A673 (cell line): ENCODE measurements around the gene RPS21. TPM values are rescaled to one million over a fixed set of nuclear protein-coding genes. Genes with fewer than 3 reads are reported as not detected.

ENCODE experiments used
- BruUV-seq: library from RNA; stranded (reverse); fragments of 400-500 nt; replicated peaks from 2 replicates; lab custom pipeline; 2021; lab: Mats Ljungman, UMichigan
- CTCF ChIA-PET: fragments of 300-600 bp; sonication (Branson Sonifier 250); formaldehyde crosslinking; loops from one replicate; lab custom pipeline; 2022; ENCODE audit warnings: antibody characterized with exemption; lab: Charles Lee
- POLR2A ChIA-PET: fragments of 300-600 bp; sonication (Branson Sonifier 250); formaldehyde crosslinking; loops from one replicate; lab custom pipeline; 2022; ENCODE audit warnings: antibody characterized with exemption; ENCODE audit not compliant: low non-redundant PET; lab: Charles Lee
- DNase-seq: peaks from one replicate; pipeline ENCODE4 v3.0.0-alpha.2; 2015; ENCODE audit warnings: low spot score
- H3K27ac ChIP-seq: fragments of 200-600 bp; sonication (generic); 2 replicates; pipeline ENCODE4 v1.5.1; 2016; ENCODE audit warnings: mixed run types, low read depth, mild to moderate bottlenecking, mixed read lengths, antibody characterized with exemption, low read length; ENCODE audit not compliant: poor library complexity, severe bottlenecking
- H3K27me3 ChIP-seq: fragments of 200-600 bp; sonication (generic); replicated peaks from 2 replicates; pipeline ENCODE4 v1.6.1; 2017; ENCODE audit warnings: mixed run types, low read depth, mild to moderate bottlenecking, mixed read lengths, antibody characterized with exemption, low read length; ENCODE audit not compliant: insufficient read depth, poor library complexity
- H3K36me3 ChIP-seq: fragments of 200-600 bp; sonication (generic); 2 replicates; pipeline ENCODE4 v1.6.1; 2016; ENCODE audit warnings: mixed run types, mild to moderate bottlenecking, mixed read lengths, antibody characterized with exemption, low read length; ENCODE audit not compliant: insufficient read depth, poor library complexity, severe bottlenecking
- H3K4me1 ChIP-seq: fragments of 200-600 bp; sonication (generic); 2 replicates; pipeline ENCODE4 v1.6.1; 2017; ENCODE audit warnings: mixed run types, mild to moderate bottlenecking, mixed read lengths, antibody characterized with exemption, low read length; ENCODE audit not compliant: insufficient read depth, poor library complexity, severe bottlenecking
- H3K4me3 ChIP-seq: fragments of 200-600 bp; sonication (generic); 2 replicates; pipeline ENCODE4 v1.5.1; 2016; ENCODE audit warnings: low read depth, mixed run types, mild to moderate bottlenecking, mixed read lengths, low read length; ENCODE audit not compliant: poor library complexity, severe bottlenecking
- H3K9me3 ChIP-seq: fragments of 200-600 bp; sonication (generic); 2 replicates; pipeline ENCODE4 v1.6.1; 2016; ENCODE audit warnings: mixed run types, low read depth, mild to moderate bottlenecking, mixed read lengths, antibody characterized with exemption, low read length; ENCODE audit not compliant: poor library complexity, severe bottlenecking
- CTCF ChIP-seq: fragments of 300-800, 200-600 bp; sonication (generic); conservative IDR thresholded peaks from 2 replicates; pipeline ENCODE4 v1.5.1; 2017; ENCODE audit warnings: low read depth, mild to moderate bottlenecking, antibody characterized with exemption, low read length, moderate library complexity, mixed read lengths
- EZH2 ChIP-seq: fragments of 200-600 bp; sonication (generic); IDR thresholded peaks from 2 replicates; pipeline ENCODE4 v1.6.1; 2017; ENCODE audit warnings: borderline replicate concordance, low read depth, mild to moderate bottlenecking, mixed read lengths, antibody characterized with exemption, low read length; ENCODE audit not compliant: poor library complexity, severe bottlenecking
- intact Hi-C: fragments of 100-400 bp; cut with micrococcal nuclease; formaldehyde crosslinking; loops from one replicate; pipeline ENCODE4 v1.10.0; 2022; ENCODE audit not compliant: unreplicated experiment
- total RNA-seq: library from RNA; stranded (reverse); gene quantifications from 2 replicates; pipeline ENCODE4 v1.2.3, GENCODE V29; 2021

The RPS21 gene
- total RNA-seq, 1 experiment from 2014 or later, result 1,506 TPM

DNA sequence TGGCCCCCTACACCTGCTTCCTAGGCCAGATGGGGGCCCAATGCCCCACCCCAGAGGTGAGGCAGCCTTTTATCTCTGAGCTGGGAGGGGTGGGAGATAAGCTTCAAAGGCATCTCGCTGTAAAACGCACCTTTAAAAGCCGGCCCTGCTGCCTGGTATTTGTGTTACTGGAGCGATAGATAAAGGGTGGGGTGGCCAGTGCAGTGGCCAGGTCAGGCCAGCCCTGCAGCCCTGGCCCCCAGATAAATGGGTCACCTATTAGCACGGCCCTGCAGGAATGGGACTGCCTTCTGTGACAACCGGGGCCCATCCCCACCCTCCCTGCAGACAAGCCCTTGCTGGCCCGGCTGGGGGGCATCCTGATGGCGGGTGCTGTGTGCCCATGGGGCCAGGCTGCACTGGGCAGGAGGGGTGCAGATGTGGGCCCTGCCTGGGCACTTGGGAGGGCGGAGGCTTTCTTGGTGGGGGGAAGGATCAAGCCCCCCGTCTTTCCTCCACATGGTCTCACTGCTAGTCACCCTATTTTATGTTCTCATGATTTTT, 43.5 kb downstream of the RPS21 start:
- TF ChIP-seq CTCF (no peak), EZH2 (no peak)
- BruUV-seq, result no TSS peak
- ChIA-PET CTCF (no interaction called here), POLR2A (no interaction called here)
- H3K27me3 ChIP-seq, result peaks cover 39% of the 10 kb centered on the region
- no peaks in the 10 kb centered on the region for H3K4me1 ChIP-seq
- H3K9me3 ChIP-seq, result no peaks in the 10 kb centered on the region
- intact Hi-C loops, result no loop called here
- no peak for DNase-seq
- no peak overlapping the region for H3K4me3 ChIP-seq
- no peak overlapping the region for H3K27ac ChIP-seq
- H3K36me3 ChIP-seq, result no peaks in the 10 kb centered on the region

- Histone ChIP-seq H3K9me3 (no peaks in the 10 kb centered on the region), H3K36me3 (no peaks in the 10 kb centered on the region), H3K4me1 (no peaks in the 10 kb centered on the region), H3K27me3 (peaks cover 45% of the 10 kb centered on the region), H3K4me3 (no peak overlapping the region), H3K27ac (no peak overlapping the region)
- no TSS peak for BruUV-seq
- ChIA-PET POLR2A (no interaction called here), CTCF (no interaction called here)
- no peak for DNase-seq
- no peak for TF ChIP-seq CTCF
- no peak for TF ChIP-seq EZH2
- intact Hi-C loops, result no loop called here
These were observed 44.1 kb downstream of the RPS21 start for GRCh38 chr20:62430866-62431447.

GRCh38 chr20:62433658-62434497, 47.0 kb downstream of the RPS21 start:
- no peak overlapping the region for H3K27ac ChIP-seq
- no TSS peak for BruUV-seq
- peaks cover 67% of the 10 kb centered on the region for H3K27me3 ChIP-seq

More at GRCh38 chr20:62433658-62434497, 47.0 kb downstream of the RPS21 start:
- H3K4me1 ChIP-seq, result no peaks in the 10 kb centered on the region
- TF ChIP-seq CTCF (no peak), EZH2 (no peak)
- POLR2A ChIA-PET, result no interaction called here
- intact Hi-C loops, result no loop called here
- no peak overlapping the region for H3K4me3 ChIP-seq
- no peak for DNase-seq
- H3K36me3 ChIP-seq, result no peaks in the 10 kb centered on the region
- CTCF ChIA-PET, result no interaction called here
- H3K9me3 ChIP-seq, result no peaks in the 10 kb centered on the region
